ENCODE measurements around the gene MTCL3.
"Not testable (repeated sequence)": the region's sequence is repeated elsewhere in the genome, so short reads cannot be mapped to it uniquely, and the experiment has no call there.

DNA sequence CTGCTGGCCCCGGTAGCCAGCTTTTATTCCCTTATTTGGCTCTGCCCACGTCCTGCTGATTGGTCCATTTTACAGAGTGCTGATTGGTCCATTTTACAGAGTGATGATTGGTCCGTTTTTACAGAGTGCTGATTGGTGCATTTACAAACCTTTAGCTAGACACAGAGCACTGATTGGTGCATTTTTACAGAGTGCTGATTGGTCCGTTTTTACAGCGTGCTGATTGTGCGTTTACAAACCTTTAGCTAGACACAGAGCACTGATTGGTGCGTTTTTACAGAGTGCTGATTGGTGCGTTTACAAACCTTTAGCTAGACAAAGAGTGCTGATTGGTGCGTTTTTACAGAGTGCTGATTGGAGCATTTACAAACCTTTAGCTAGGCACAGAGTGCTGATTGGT is 90.6 kb downstream of the MTCL3 start:
- not testable (repeated sequence) for TF ChIP-seq SMARCC2 (IDR thresholded peaks at IDR 0.05); FOXJ3 (CRISPR knock-in tag; IDR thresholded peaks at IDR 0.05; ENCODE audit: borderline replicate concordance); EZH2 (conservative IDR thresholded peaks at IDR 0.05; ENCODE audit: low read depth, low read length); ASH2L (IDR thresholded peaks at IDR 0.05; ENCODE audit: insufficient read length, low read depth, low read length); TCF7L2 (IDR thresholded peaks at IDR 0.05; ENCODE audit: low read depth, low read length); POLR2AphosphoS5 (IDR thresholded peaks at IDR 0.05; ENCODE audit: low read depth, low read length); ADNP (CRISPR knock-in tag; IDR thresholded peaks at IDR 0.05)
- TF ChIP-seq, protein P1, sequence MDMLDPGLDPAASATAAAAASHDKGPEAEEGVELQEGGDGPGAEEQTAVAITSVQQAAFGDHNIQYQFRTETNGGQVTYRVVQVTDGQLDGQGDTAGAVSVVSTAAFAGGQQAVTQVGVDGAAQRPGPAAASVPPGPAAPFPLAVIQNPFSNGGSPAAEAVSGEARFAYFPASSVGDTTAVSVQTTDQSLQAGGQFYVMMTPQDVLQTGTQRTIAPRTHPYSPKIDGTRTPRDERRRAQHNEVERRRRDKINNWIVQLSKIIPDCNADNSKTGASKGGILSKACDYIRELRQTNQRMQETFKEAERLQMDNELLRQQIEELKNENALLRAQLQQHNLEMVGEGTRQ (IDR thresholded peaks at IDR 0.05; ENCODE audit: low read depth, low read length) = not testable (repeated sequence)
- TF ChIP-seq, protein P1 (CRISPR knock-in tag; IDR thresholded peaks at IDR 0.05; ENCODE audit: borderline replicate concordance) = not testable (repeated sequence)
- TF ChIP-seq, protein P2, sequence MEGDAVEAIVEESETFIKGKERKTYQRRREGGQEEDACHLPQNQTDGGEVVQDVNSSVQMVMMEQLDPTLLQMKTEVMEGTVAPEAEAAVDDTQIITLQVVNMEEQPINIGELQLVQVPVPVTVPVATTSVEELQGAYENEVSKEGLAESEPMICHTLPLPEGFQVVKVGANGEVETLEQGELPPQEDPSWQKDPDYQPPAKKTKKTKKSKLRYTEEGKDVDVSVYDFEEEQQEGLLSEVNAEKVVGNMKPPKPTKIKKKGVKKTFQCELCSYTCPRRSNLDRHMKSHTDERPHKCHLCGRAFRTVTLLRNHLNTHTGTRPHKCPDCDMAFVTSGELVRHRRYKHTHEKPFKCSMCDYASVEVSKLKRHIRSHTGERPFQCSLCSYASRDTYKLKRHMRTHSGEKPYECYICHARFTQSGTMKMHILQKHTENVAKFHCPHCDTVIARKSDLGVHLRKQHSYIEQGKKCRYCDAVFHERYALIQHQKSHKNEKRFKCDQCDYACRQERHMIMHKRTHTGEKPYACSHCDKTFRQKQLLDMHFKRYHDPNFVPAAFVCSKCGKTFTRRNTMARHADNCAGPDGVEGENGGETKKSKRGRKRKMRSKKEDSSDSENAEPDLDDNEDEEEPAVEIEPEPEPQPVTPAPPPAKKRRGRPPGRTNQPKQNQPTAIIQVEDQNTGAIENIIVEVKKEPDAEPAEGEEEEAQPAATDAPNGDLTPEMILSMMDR (CRISPR knock-in tag; IDR thresholded peaks at IDR 0.05) = not testable (repeated sequence)

All from HepG2 (cell line).